Measurements from ENCODE around the gene JMJD1C. TPM values are rescaled to one million over a fixed set of nuclear protein-coding genes. Genes with fewer than 3 reads are reported as not detected.

The JMJD1C gene
- total RNA-seq, 1 experiment from 2014 or later, result 180 TPM

DNA sequence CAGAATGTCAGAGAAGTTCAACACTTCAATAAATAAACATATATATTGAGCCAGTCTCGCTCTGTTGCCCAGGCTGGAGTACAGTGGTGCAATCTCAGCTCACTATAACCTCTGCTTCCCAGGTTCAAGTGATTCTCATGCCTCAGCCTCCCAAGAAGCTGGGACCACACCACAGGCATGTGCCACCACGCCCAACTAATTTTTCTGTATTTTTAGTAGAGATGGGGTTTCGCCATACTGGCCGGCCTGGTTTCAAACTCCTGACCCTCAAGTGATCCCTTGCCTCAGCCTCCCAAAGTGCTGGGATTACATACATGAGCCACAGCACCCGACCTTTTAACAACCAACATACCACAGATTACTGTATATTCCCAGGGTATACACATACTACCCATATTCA, 134.2 kb downstream of the JMJD1C start (continued):
- TF ChIP-seq, protein P1, sequence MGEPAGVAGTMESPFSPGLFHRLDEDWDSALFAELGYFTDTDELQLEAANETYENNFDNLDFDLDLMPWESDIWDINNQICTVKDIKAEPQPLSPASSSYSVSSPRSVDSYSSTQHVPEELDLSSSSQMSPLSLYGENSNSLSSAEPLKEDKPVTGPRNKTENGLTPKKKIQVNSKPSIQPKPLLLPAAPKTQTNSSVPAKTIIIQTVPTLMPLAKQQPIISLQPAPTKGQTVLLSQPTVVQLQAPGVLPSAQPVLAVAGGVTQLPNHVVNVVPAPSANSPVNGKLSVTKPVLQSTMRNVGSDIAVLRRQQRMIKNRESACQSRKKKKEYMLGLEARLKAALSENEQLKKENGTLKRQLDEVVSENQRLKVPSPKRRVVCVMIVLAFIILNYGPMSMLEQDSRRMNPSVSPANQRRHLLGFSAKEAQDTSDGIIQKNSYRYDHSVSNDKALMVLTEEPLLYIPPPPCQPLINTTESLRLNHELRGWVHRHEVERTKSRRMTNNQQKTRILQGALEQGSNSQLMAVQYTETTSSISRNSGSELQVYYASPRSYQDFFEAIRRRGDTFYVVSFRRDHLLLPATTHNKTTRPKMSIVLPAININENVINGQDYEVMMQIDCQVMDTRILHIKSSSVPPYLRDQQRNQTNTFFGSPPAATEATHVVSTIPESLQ (CRISPR knock-in tag; IDR thresholded peaks at IDR 0.05), result no peak

DNA sequence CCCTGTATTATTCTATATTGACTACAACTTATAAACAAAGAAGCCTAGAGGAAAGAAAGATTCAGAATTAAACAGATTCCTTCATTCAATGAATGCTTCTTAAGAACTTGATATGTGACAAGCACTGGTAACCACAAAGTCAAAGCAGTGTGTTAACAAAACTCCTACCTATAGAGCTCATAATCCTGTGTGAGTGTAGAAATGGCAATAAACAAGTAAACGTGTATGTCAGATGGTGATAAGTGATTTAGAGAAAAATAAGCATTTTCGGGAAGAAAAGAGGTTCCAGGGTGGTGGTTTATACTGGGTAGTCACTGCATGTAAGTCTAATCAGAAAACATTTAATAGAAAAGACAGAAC, 141.3 kb downstream of the JMJD1C start:
- H3K4me3 Mint-ChIP-seq, result no peak overlapping the region
- H3K4me1 Mint-ChIP-seq, result peaks cover 10% of the 10 kb centered on the region; the same call in 1 of the 2 replicates
- H3K9me3 Mint-ChIP-seq, result no peaks in the 10 kb centered on the region
- ATAC-seq, result no peak
- TF ChIP-seq MXD4 (CRISPR knock-in tag; IDR thresholded peaks at IDR 0.05; ENCODE audit: borderline replicate concordance), result no peak
- TF ChIP-seq EMX1 (CRISPR knock-in tag; IDR thresholded peaks at IDR 0.05), result no peak
- TF ChIP-seq, protein P2, sequence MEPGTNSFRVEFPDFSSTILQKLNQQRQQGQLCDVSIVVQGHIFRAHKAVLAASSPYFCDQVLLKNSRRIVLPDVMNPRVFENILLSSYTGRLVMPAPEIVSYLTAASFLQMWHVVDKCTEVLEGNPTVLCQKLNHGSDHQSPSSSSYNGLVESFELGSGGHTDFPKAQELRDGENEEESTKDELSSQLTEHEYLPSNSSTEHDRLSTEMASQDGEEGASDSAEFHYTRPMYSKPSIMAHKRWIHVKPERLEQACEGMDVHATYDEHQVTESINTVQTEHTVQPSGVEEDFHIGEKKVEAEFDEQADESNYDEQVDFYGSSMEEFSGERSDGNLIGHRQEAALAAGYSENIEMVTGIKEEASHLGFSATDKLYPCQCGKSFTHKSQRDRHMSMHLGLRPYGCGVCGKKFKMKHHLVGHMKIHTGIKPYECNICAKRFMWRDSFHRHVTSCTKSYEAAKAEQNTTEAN (CRISPR knock-in tag; IDR thresholded peaks at IDR 0.05), result no peak
- no peak for TF ChIP-seq FOXK1 (CRISPR knock-in tag; IDR thresholded peaks at IDR 0.05)
- TF ChIP-seq, protein P3, sequence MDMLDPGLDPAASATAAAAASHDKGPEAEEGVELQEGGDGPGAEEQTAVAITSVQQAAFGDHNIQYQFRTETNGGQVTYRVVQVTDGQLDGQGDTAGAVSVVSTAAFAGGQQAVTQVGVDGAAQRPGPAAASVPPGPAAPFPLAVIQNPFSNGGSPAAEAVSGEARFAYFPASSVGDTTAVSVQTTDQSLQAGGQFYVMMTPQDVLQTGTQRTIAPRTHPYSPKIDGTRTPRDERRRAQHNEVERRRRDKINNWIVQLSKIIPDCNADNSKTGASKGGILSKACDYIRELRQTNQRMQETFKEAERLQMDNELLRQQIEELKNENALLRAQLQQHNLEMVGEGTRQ (CRISPR knock-in tag; IDR thresholded peaks at IDR 0.05), result no peak
- TF ChIP-seq RELA (CRISPR knock-in tag; IDR thresholded peaks at IDR 0.05; ENCODE audit: borderline replicate concordance), result no peak
- TF ChIP-seq, protein P4, sequence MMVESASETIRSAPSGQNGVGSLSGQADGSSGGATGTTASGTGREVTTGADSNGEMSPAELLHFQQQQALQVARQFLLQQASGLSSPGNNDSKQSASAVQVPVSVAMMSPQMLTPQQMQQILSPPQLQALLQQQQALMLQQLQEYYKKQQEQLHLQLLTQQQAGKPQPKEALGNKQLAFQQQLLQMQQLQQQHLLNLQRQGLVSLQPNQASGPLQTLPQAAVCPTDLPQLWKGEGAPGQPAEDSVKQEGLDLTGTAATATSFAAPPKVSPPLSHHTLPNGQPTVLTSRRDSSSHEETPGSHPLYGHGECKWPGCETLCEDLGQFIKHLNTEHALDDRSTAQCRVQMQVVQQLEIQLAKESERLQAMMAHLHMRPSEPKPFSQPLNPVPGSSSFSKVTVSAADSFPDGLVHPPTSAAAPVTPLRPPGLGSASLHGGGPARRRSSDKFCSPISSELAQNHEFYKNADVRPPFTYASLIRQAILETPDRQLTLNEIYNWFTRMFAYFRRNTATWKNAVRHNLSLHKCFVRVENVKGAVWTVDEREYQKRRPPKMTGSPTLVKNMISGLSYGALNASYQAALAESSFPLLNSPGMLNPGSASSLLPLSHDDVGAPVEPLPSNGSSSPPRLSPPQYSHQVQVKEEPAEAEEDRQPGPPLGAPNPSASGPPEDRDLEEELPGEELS (CRISPR knock-in tag; IDR thresholded peaks at IDR 0.05), result no peak
- TF ChIP-seq ZNF121 (CRISPR knock-in tag; IDR thresholded peaks at IDR 0.05), result no peak
- no peak for TF ChIP-seq GTF2I (CRISPR knock-in tag; conservative IDR thresholded peaks at IDR 0.05)
- TF ChIP-seq, protein P5, sequence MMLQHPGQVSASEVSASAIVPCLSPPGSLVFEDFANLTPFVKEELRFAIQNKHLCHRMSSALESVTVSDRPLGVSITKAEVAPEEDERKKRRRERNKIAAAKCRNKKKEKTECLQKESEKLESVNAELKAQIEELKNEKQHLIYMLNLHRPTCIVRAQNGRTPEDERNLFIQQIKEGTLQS (CRISPR knock-in tag; conservative IDR thresholded peaks at IDR 0.05), result no peak
- TF ChIP-seq JAZF1 (CRISPR knock-in tag; IDR thresholded peaks at IDR 0.05), result no peak
- no peak for TF ChIP-seq GABPB1 (CRISPR knock-in tag; IDR thresholded peaks at IDR 0.05)
- TF ChIP-seq ESRRA (CRISPR knock-in tag; IDR thresholded peaks at IDR 0.05; ENCODE audit: borderline replicate concordance), result no peak
- no peak for TF ChIP-seq SOX15 (CRISPR knock-in tag; IDR thresholded peaks at IDR 0.05)
- TF ChIP-seq ZBTB21 (CRISPR knock-in tag; IDR thresholded peaks at IDR 0.05; ENCODE audit: borderline replicate concordance), result no peak
- no peak for DNase-seq (ENCODE audit: low spot score)
- no peaks in the 10 kb centered on the region for H3K36me3 Mint-ChIP-seq
- ChIA-PET POLR2A (interaction anchor here (1.0 kb wide), 1 partner anchor 10 kb away, joined by 3 read pairs; no protein-coding TSS in a partner anchor), CTCF (interaction anchor here (0.5 to 1.4 kb wide), 3 partner anchors 65 to 158 kb away, joined by 3 read pairs; no protein-coding TSS in a partner anchor)
- H3K27ac Mint-ChIP-seq, result peak overlapping the region; percentile 48
- H3K27me3 Mint-ChIP-seq (ENCODE audit: low read depth), result no peaks in the 10 kb centered on the region

DNA sequence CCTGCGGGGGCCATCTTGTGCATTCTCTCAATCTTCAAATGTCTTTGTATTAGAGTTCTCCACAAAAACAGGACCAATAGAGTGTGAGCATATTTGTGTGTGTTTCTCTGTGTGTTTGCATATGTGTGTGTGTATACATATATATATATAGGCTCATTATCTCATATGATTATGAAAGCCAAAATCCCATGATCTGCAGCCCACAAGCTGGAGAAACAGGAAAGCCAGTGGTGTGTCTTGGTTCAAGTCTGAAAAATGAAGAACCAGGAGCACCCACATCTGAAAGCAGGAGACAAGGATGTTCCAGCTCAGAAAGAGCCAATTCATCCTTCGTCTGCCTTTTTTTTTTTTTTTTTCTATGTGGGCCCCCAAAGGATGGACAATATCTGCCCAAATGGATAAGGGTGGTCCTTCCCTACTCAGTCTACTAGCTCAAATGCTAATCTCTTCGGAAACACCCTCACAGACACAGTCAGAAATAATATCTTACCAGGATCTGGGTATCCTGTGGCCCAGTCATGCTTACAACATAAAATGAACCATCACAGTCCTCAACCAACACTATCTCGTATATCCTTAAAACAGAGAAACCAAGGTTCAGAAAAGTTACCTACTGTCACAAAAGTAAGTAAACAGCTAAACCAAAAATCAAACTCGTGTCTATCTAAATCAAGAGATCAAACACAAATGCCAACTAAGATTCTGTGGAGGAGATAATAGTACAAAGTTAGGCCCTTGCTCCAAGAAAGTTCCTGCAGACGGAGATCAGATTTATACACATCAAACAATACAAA, 141.9 kb downstream of the JMJD1C start:
- no peaks in the 10 kb centered on the region for H3K9me3 Mint-ChIP-seq
- TF ChIP-seq GRHL2 (CRISPR knock-in tag; IDR thresholded peaks at IDR 0.05; ENCODE audit: insufficient replicate concordance, severe bottlenecking) (no peak), SMAD4 (CRISPR knock-in tag; IDR thresholded peaks at IDR 0.05) (no peak), RORB (CRISPR knock-in tag; IDR thresholded peaks at IDR 0.05) (no peak)
- TF ChIP-seq, protein P2 (CRISPR knock-in tag; IDR thresholded peaks at IDR 0.05), result no peak
- H3K27ac Mint-ChIP-seq, result peak overlapping the region; percentile 48
- H3K4me3 Mint-ChIP-seq, result no peak overlapping the region
- ChIA-PET POLR2A (interaction anchor here (0.7 to 1.0 kb wide), 2 partner anchors 10 to 53 kb away, joined by 3 to 6 read pairs; no protein-coding TSS in a partner anchor), CTCF (interaction anchor here (0.5 to 1.4 kb wide), 2 partner anchors 65 to 157 kb away, joined by 3 read pairs; no protein-coding TSS in a partner anchor)
- ATAC-seq, result no peak
- no peaks in the 10 kb centered on the region for H3K36me3 Mint-ChIP-seq
- H3K4me1 Mint-ChIP-seq, result peaks cover 10% of the 10 kb centered on the region; the same call in 1 of the 2 replicates
- no peaks in the 10 kb centered on the region for H3K27me3 Mint-ChIP-seq (ENCODE audit: low read depth)
- no peak for DNase-seq (ENCODE audit: low spot score)
